ENCODE data around the gene CBX1. TPM values are rescaled to one million over a fixed set of nuclear protein-coding genes. Genes with fewer than 3 reads are reported as not detected.

Gene CBX1
- total and polyA plus RNA-seq, 2 donors (not counting 3 experiments of a cell fraction or from before 2014, with no cell fraction given), result 20.4 to 95.2 TPM

DNA sequence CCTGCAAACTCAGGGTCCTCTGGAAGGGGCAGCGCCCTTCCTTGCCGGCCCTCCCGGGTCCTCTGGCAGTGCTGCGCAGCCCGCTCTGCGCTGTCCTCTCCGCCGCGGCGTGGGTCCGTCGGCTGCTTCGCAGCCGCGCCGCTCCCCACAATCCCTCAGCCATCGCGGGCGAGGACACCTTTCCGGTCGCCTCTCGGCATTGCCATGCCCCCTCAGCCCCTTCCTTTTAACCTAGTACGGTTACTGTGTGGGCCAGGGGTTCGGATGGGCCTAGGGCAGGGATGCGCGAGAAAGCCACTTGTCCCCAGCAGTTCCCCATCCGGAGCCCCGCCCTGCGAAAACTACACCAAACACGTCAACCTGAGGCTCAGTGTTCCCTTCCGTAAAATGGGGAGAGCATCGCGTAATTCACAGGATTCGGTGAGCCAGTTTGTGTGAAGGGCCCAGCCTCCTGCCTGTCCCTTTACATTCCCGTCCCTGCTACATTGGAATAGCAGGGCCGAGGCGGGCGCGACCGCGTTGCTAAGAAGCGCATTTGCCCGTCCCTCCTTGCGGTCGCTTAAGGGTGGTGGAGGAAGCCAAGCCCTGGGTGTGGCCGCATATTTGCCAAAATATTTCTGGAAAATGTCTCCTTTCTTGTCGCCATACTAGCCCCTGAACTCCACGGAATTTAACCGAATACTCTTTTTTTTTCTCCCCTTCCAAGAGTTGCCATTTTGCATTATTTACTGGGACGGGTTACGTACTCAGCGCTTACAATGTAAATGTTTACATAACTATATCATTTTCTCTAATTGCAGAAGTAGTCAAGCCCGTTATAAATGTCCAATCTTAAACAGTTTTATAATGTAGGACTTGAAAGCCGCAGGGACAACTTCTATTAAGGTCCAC is 76.9 kb downstream of the CBX1 start:
- Histone ChIP-seq H3K9me1 (replicated peaks; ENCODE audit: control insufficient read depth, extremely low read depth, insufficient read depth, low read length) (no peaks in the 10 kb centered on the region), H3K27me3 (ENCODE audit: control insufficient read depth in 2 of 2, insufficient read depth in 2 of 2, low read length in 2 of 2) (no peaks in the 10 kb centered on the region), H3K4me3 (replicated peaks in 1 of 3; ENCODE audit: insufficient read depth in 1 of 3, low read depth in 1 of 3, low read length in 3 of 3) (peak overlapping the region; percentile 7 to 55 (median 15)), H4K20me1 (replicated peaks; ENCODE audit: control insufficient read depth, extremely low read depth, insufficient read depth, low read length) (no peaks in the 10 kb centered on the region), H3K4me1 (ENCODE audit: control insufficient read depth, extremely low read depth, insufficient read depth, low read length) (peaks cover 26% of the 10 kb centered on the region), H3K9me3 (replicated peaks; ENCODE audit: control insufficient read depth, insufficient read depth, low read length) (no peaks in the 10 kb centered on the region), H3K36me3 (ENCODE audit: control insufficient read depth in 2 of 2, extremely low read depth in 1 of 2, insufficient read depth in 2 of 2, low read length in 2 of 2) (no peaks in the 10 kb centered on the region), H3K79me2 (ENCODE audit: control insufficient read depth, insufficient read depth, low read length) (no peaks in the 10 kb centered on the region), H3K27ac (ENCODE audit: insufficient read depth, low read depth, low read length) (no peak overlapping the region), H3K4me2 (ENCODE audit: insufficient read depth, low read length) (peak overlapping the region; percentile 86), H3K9ac (replicated peaks; ENCODE audit: extremely low read depth, insufficient read depth, low read length) (peak overlapping the region; percentile 0), H2AFZ (ENCODE audit: low read depth, low read length) (peak overlapping the region; percentile 63)
- no peak for DNase-seq (ENCODE audit: low read depth, low spot score)
- dilution Hi-C loops (cut with MboI; ENCODE audit: extremely low pct_ligation_motif_present, low sequenced_read_pairs) (no loop called here), intact Hi-C loops (cut with micrococcal nuclease) (loop anchor here (1.0 to 10.0 kb wide), 9 partner anchors 24 to 594 kb away; partner anchors contain the start of genes CBX1 and NFE2L1)
- ChIA-PET POLR2A (interaction anchor here (1.0 kb wide), 2 partner anchors 24 to 71 kb away, joined by 3 to 5 read pairs; partner anchors contain the start of gene NFE2L1), CTCF (interaction anchor here (0.8 to 7.3 kb wide), 23 partner anchors 19 to 928 kb away, joined by 3 to 210 read pairs (median 5); partner anchors contain the start of genes CDK5RAP3, NFE2L1 and SNX11)
- peak; percentile 72 for FAIRE-seq
- TF ChIP-seq EZH2 (IDR thresholded peaks at IDR 0.05; ENCODE audit: borderline replicate concordance, low read depth, low read length, severe bottlenecking), result no peak
- no peak for TF ChIP-seq FOS (IDR thresholded peaks at IDR 0.05; ENCODE audit: borderline replicate concordance, insufficient read depth, low read length)
- TF ChIP-seq, protein P1, sequence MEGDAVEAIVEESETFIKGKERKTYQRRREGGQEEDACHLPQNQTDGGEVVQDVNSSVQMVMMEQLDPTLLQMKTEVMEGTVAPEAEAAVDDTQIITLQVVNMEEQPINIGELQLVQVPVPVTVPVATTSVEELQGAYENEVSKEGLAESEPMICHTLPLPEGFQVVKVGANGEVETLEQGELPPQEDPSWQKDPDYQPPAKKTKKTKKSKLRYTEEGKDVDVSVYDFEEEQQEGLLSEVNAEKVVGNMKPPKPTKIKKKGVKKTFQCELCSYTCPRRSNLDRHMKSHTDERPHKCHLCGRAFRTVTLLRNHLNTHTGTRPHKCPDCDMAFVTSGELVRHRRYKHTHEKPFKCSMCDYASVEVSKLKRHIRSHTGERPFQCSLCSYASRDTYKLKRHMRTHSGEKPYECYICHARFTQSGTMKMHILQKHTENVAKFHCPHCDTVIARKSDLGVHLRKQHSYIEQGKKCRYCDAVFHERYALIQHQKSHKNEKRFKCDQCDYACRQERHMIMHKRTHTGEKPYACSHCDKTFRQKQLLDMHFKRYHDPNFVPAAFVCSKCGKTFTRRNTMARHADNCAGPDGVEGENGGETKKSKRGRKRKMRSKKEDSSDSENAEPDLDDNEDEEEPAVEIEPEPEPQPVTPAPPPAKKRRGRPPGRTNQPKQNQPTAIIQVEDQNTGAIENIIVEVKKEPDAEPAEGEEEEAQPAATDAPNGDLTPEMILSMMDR (IDR thresholded peaks at IDR 0.05; ENCODE audit: extremely low read depth in 1 of 2, insufficient read depth in 1 of 2, low read depth in 1 of 2, low read length in 2 of 2), result no peak
- TF ChIP-seq, protein P2, sequence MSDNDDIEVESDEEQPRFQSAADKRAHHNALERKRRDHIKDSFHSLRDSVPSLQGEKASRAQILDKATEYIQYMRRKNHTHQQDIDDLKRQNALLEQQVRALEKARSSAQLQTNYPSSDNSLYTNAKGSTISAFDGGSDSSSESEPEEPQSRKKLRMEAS (IDR thresholded peaks at IDR 0.05; ENCODE audit: insufficient read depth, insufficient read length), result no peak
- no peak for TF ChIP-seq MYC (IDR thresholded peaks at IDR 0.05; ENCODE audit: low read depth, low read length)
- no peak for TF ChIP-seq JUN (IDR thresholded peaks at IDR 0.05; ENCODE audit: borderline replicate concordance, insufficient read depth, insufficient read length, low read depth)
- no peak for TF ChIP-seq POLR2AphosphoS5 (IDR thresholded peaks at IDR 0.05; ENCODE audit: insufficient read depth, low read depth, low read length)
- TF ChIP-seq GATA2 (IDR thresholded peaks at IDR 0.05; ENCODE audit: insufficient read depth, insufficient read length, low read depth, low read length), result no peak
- TF ChIP-seq POLR2A (IDR thresholded peaks at IDR 0.05; ENCODE audit: low read depth, low read length), result no peak
- BruUV-seq (replicated peaks), result no TSS peak
